Measurements from ENCODE around the gene ARHGEF38. TPM values are rescaled to one million over a fixed set of nuclear protein-coding genes. Genes with fewer than 3 reads are reported as not detected.
A peak's percentile ranks its signal among the peaks of the same experiment; 100 is the strongest.

The ARHGEF38 gene
- total RNA-seq, 1 donor from 2014 or later = 15.5 TPM

DNA sequence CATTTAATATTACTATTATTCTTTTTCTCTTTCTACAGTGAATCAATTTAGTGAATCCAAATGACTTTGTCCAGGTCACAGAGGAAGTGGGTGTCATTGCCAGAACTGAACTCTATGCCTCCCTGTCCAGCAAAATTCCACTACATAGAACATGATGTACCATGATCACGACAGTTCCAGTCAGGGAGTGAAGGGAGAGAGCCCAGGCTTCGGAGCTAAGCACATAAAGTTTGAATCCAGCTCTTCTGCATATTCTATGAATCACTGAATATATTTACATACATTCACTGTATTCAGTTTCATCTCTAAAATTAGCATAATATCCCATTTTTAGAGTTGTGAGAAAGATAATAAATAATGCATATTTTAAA is 17.4 kb downstream of the ARHGEF38 start:
- TF ChIP-seq, protein P1, sequence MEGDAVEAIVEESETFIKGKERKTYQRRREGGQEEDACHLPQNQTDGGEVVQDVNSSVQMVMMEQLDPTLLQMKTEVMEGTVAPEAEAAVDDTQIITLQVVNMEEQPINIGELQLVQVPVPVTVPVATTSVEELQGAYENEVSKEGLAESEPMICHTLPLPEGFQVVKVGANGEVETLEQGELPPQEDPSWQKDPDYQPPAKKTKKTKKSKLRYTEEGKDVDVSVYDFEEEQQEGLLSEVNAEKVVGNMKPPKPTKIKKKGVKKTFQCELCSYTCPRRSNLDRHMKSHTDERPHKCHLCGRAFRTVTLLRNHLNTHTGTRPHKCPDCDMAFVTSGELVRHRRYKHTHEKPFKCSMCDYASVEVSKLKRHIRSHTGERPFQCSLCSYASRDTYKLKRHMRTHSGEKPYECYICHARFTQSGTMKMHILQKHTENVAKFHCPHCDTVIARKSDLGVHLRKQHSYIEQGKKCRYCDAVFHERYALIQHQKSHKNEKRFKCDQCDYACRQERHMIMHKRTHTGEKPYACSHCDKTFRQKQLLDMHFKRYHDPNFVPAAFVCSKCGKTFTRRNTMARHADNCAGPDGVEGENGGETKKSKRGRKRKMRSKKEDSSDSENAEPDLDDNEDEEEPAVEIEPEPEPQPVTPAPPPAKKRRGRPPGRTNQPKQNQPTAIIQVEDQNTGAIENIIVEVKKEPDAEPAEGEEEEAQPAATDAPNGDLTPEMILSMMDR (IDR thresholded peaks at IDR 0.05) = no peak
- DNase-seq (no peak), ATAC-seq (no peak)
- Histone ChIP-seq H3K27me3 (no peaks in the 10 kb centered on the region), H3K27ac (no peak overlapping the region), H3K9me3 (no peaks in the 10 kb centered on the region), H3K4me3 (no peak overlapping the region), H3K36me3 (no peaks in the 10 kb centered on the region), H3K4me1 (no peaks in the 10 kb centered on the region)
- intact Hi-C loops (cut with DNase I) = no loop called here

DNA sequence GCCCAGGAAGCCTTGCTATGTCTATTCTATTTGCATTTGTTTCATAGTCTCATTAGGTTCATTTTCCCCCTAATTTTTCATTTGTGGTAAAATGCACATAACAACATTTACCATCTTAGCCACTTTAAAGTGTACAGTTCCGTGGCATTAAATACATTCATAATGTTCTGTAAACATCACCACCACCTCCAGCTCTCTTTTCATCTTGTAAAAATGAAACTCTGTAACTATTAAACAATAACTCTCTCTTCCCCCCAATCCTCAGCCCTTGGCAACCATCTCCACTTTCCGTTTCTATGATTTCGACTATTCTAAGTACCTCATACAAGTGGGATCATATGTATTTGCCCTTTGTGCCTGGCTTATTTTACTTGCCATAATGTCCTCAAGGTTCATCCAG is 19.9 kb downstream of the ARHGEF38 start:
- TF ChIP-seq, protein P1 (IDR thresholded peaks at IDR 0.05) = no peak
- Histone ChIP-seq H3K36me3 (no peaks in the 10 kb centered on the region), H3K27me3 (no peaks in the 10 kb centered on the region), H3K27ac (no peak overlapping the region), H3K4me1 (no peaks in the 10 kb centered on the region), H3K4me3 (no peak overlapping the region), H3K9me3 (no peaks in the 10 kb centered on the region)
- ATAC-seq = no peak
- intact Hi-C loops (cut with DNase I) = no loop called here
- no peak for DNase-seq

DNA sequence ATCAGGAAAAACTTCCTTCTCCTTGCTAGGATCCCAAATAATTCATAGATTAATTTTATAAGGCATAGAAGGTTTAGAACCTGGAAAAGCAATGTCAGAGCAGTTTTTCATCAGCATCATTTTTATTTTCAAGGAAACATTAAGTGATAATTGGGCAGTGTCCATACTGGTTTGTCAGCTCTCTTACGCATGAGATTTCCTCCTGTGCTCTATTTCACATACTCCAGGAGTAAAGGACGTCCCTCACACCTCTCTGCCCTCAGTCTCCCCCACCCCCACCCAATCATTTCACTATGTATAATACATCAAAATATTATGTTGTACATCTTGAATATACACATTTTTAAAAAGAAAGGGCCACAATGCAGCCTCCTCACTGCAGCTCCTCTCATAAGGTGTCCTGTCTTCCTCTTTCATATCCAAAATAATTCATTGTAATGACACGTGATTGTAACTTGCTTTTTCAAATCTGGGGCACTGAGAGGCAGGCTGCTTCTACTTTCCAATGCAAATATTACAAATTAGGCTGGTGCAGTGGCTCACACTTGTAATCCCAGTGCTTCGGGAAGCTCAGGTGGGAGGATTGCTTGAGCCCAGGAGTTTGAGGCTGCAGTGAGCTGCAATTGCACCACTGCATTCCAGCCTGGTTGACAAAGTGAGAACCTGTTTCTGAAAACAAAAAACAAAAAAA is 34.4 kb downstream of the ARHGEF38 start:
- intact Hi-C loops (cut with DNase I) = no loop called here
- peak overlapping the region; percentile 51 for H3K27ac ChIP-seq
- H3K36me3 ChIP-seq = no peaks in the 10 kb centered on the region
- peaks cover 9% of the 10 kb centered on the region for H3K4me1 ChIP-seq
- H3K27me3 ChIP-seq = no peaks in the 10 kb centered on the region
- H3K9me3 ChIP-seq = no peaks in the 10 kb centered on the region
- ATAC-seq (peak; percentile 74), DNase-seq (no peak)
- TF ChIP-seq, protein P1 (IDR thresholded peaks at IDR 0.05) = no peak
- H3K4me3 ChIP-seq = peak overlapping the region; percentile 1

DNA sequence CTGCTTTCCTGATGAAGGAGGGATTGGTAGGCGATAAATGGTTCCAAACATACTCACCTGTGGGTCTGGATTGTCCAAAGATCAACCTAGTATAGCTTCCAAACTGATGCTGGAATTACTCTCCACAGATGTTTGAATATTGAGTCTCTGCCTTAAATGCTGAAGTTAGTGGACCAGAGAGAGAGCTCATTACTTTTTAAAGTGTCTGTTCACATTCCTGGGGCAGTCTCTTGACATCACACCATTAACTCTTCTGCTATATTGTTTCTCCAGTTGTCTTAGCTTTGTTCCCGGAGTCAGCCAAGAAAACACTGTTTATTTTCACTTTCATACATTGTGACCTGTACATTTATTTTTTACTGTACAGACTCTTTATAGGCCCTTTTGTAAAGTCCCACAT is 35.4 kb downstream of the ARHGEF38 start:
- ATAC-seq (no peak), DNase-seq (no peak)
- Histone ChIP-seq H3K9me3 (no peaks in the 10 kb centered on the region), H3K27ac (peak overlapping the region; percentile 31), H3K36me3 (no peaks in the 10 kb centered on the region), H3K27me3 (no peaks in the 10 kb centered on the region), H3K4me3 (no peak overlapping the region), H3K4me1 (peaks cover 9% of the 10 kb centered on the region)
- intact Hi-C loops (cut with DNase I) = no loop called here
- TF ChIP-seq, protein P1 (IDR thresholded peaks at IDR 0.05) = no peak

DNA sequence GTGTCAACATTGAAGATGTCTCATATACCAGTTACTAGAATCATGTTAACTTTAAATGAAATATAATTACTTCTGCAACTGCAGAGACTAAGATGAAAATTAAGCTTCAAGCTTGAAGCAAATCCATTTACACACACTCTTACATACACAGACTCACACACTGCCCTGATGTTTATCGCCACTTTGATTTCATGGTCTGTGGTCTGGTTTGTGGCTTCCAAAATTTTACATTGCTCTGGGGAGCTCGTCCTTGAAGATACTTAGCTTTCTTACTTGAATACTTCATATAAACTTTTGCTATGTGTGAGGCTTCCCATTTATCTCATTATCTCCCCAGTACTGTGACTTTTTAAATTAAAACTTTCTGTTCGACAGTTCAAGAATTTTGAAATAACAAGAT is 35.8 kb downstream of the ARHGEF38 start:
- no peak overlapping the region for H3K27ac ChIP-seq
- intact Hi-C loops (cut with DNase I) = no loop called here
- TF ChIP-seq, protein P1 (IDR thresholded peaks at IDR 0.05) = no peak

DNA sequence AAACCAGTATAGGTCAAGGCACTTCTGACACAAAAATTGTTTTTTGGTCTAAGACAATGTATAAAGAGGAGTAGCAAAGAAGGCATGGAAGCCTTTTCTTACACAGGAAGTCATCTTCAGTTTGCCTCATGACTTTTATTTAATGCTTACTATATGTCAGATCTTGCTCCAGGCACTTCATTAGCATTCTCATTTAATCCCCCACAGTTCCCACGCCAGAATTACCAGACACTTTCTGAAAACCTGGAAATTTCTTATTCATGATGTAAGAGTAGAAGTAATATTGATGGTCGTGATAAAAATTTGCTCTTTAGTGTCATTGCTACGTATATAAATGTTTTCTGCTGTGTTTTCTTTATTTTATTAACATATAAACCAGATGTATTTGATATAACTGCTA is 39.2 kb downstream of the ARHGEF38 start:
- no peak for ATAC-seq
- H3K9me3 ChIP-seq = no peaks in the 10 kb centered on the region
- no peak overlapping the region for H3K27ac ChIP-seq
- TF ChIP-seq, protein P1 (IDR thresholded peaks at IDR 0.05) = no peak
- H3K4me3 ChIP-seq = no peak overlapping the region
- no peaks in the 10 kb centered on the region for H3K36me3 ChIP-seq
- no peaks in the 10 kb centered on the region for H3K27me3 ChIP-seq
- intact Hi-C loops (cut with DNase I) = no loop called here
- no peak for DNase-seq
- H3K4me1 ChIP-seq = peaks cover 9% of the 10 kb centered on the region

More for the DNA sequence above, 35.8 kb downstream of the ARHGEF38 start:
- Histone ChIP-seq H3K4me3 (no peak overlapping the region), H3K27me3 (no peaks in the 10 kb centered on the region), H3K36me3 (no peaks in the 10 kb centered on the region), H3K9me3 (no peaks in the 10 kb centered on the region), H3K4me1 (peaks cover 9% of the 10 kb centered on the region)
- ATAC-seq (no peak), DNase-seq (no peak)

All from upper lobe of right lung (tissue), 1 donor.